ENCODE results near the gene KRT6C. TPM values are rescaled to one million over a fixed set of nuclear protein-coding genes. Genes with fewer than 3 reads are reported as not detected.

The KRT6C gene
- total RNA-seq, 2 experiments from 2014 or later: not detected

DNA sequence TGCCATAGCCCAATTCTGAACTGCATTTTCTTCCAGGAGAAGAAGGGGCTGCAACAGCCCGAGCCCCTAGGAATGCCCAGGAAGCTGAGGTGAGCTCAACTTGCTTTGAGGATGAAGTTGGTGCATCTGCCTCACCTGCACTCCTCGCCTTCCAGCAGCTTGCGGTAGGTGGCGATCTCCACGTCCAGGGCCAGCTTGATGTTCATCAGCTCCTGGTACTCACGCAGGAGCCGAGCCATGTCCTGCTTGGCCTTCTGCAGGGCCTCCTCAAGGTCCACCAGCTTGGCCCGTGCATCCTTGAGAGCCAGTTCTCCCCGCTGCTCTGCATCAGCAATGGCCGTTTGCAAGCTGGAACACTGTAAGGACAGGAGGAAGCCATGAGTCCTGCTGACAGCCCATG is 45.5 kb downstream of the KRT6C start:
- peaks cover 35% of the 10 kb centered on the region for H3K27me3 Mint-ChIP-seq
- H3K9me3 Mint-ChIP-seq (ENCODE audit: low read depth): no peaks in the 10 kb centered on the region
- H3K36me3 Mint-ChIP-seq: no peaks in the 10 kb centered on the region
- CTCF ChIA-PET: interaction anchor here (1.3 to 1.5 kb wide), 2 partner anchors 32 to 78 kb away, joined by 3 read pairs; no protein-coding TSS in a partner anchor
- H3K4me3 Mint-ChIP-seq: no peak overlapping the region
- ATAC-seq: no peak
- no peak for DNase-seq
- no peaks in the 10 kb centered on the region for H3K4me1 Mint-ChIP-seq
- H3K27ac Mint-ChIP-seq: no peak overlapping the region

DNA sequence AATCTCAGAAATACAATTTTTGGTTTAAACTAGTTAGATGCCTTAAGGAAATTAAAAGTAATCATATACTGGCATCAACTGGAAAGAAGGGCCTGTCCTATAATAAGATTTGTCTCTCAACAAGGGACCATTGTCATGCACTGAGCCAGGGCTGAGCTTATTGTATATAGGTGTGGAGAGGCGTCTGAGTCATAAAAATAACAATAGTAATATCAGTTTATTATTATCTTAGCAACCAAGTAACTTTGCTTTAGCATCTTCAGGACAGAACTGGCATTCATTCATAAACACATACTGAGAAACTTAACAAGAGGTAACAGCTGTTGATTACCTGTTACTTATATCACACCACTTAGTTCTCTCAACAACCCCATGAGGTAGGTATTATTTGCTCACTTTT is 46.5 kb downstream of the KRT6C start:
- Mint-ChIP-seq H3K36me3 (no peaks in the 10 kb centered on the region), H3K4me3 (no peak overlapping the region), H3K27me3 (peaks cover 34% of the 10 kb centered on the region), H3K27ac (no peak overlapping the region), H3K9me3 (ENCODE audit: low read depth) (no peaks in the 10 kb centered on the region), H3K4me1 (no peaks in the 10 kb centered on the region)
- DNase-seq (no peak), ATAC-seq (no peak)
- CTCF ChIA-PET: interaction anchor here (1.5 kb wide), 1 partner anchor 31 kb away, joined by 3 read pairs; no protein-coding TSS in a partner anchor

DNA sequence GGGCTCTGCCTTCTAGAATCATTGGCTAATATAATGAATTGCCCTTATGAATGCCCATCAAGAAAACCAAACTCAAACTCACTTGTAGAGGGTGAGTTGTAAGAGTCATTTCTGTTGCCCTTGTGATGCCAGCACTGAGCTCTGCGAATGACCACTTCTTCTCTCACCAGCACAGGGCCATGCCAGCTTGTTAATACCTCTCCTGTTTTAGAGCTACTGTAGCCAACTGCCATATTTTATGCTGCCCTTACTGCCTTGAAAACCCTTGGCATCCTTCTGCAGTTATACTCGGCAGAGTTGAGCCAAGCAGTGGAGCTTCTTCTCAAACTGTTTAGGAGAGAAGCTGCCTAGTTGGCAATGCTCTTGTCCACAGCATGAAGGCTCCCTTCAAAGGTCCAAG is 47.6 kb downstream of the KRT6C start:
- H3K36me3 Mint-ChIP-seq: no peaks in the 10 kb centered on the region
- H3K27me3 Mint-ChIP-seq: peaks cover 44% of the 10 kb centered on the region
- no peaks in the 10 kb centered on the region for H3K9me3 Mint-ChIP-seq (ENCODE audit: low read depth)
- no peak for DNase-seq
- CTCF ChIA-PET: no interaction called here
- no peak overlapping the region for H3K27ac Mint-ChIP-seq
- H3K4me1 Mint-ChIP-seq: no peaks in the 10 kb centered on the region
- H3K4me3 Mint-ChIP-seq: no peak overlapping the region
- ATAC-seq: no peak

DNA sequence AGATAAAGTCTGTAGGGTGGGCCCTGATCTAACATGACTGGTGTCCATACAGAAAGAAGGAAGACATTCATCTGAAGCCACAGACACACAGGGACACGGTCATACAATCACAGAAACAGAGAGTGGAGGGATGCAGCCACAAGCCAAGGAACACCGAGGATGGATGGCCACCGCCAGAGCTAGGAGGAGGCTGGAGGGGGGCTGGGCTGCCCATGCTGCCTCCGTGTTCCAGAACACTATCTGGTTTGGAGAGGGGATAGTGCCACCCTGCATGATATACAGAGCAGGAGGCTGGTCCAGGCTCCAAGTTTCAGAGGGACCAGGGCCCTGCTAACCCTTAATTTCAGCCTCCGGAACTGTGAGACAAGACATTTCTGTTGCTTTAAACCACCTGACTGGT is 48.1 kb downstream of the KRT6C start:
- CTCF ChIA-PET: no interaction called here
- no peaks in the 10 kb centered on the region for H3K4me1 Mint-ChIP-seq
- no peak overlapping the region for H3K27ac Mint-ChIP-seq
- no peaks in the 10 kb centered on the region for H3K9me3 Mint-ChIP-seq (ENCODE audit: low read depth)
- H3K27me3 Mint-ChIP-seq: peaks cover 45% of the 10 kb centered on the region
- DNase-seq (no peak), ATAC-seq (no peak)
- no peaks in the 10 kb centered on the region for H3K36me3 Mint-ChIP-seq
- H3K4me3 Mint-ChIP-seq: no peak overlapping the region

DNA sequence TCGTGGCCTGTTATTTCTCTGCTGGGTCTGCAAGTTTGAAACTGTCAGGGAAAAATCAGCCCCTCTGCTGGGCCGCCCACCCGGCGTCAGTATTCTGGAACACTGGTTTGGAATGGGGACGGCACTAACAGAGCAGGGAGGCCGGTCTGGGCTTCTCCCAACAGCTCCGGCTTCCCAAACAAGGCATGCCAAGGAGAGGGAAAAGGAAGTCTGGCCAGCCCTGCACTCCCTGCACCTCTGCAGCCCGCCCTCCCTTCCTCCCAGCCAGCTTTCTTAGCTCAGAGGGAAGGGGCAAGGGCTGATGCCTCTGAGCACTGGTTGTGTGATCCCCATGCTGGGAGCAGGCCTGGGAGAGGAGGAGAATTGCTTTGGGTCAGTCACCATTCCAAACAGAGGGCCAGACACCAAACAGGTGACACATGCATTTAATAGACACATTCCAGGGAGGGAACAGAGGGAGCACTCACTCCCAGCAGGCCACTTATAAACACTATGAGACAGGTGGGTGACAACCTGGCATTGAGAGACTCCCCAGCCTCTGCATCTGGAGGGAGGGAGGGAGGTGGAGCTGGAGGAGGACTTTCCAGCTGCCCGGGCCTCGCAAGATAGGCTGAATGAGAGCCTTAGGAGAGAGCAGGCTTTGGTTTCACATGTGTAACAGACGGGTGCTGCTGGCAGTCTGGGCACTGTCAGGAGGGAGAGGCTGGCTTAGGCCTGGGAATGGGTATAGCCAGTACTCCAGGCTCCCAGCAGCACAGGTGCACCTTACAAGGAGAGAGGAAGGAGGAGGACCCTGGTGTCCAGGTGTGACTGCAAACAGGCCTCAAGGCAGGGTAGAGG is 49.7 kb downstream of the KRT6C start:
- ATAC-seq (no peak), DNase-seq (no peak)
- CTCF ChIA-PET: no interaction called here
- no peaks in the 10 kb centered on the region for H3K9me3 Mint-ChIP-seq (ENCODE audit: low read depth)
- H3K27me3 Mint-ChIP-seq: peaks cover 41% of the 10 kb centered on the region
- no peak overlapping the region for H3K4me3 Mint-ChIP-seq
- H3K4me1 Mint-ChIP-seq: no peaks in the 10 kb centered on the region
- H3K36me3 Mint-ChIP-seq: no peaks in the 10 kb centered on the region
- H3K27ac Mint-ChIP-seq: no peak overlapping the region

DNA sequence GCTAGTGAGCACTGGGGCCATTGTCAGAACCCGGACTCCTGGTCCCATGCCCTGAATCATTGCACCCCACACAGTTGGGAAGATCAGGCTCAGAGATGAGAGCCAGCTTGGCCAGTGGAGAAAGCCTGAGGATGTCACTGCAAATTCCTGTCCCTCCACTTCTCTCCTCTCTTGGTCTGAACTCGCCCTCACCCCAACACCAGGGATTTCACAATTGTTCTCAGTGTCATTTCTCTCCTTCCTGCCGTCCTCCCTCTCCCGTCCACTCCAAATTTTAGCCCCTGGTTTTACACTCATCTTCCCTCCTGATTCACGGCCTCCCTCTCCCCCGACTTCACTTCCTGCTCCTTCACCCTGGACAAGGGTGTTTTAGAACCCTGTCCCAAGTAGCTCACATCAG is 50.6 kb downstream of the KRT6C start:
- Mint-ChIP-seq H3K27me3 (peaks cover 35% of the 10 kb centered on the region), H3K9me3 (ENCODE audit: low read depth) (no peaks in the 10 kb centered on the region), H3K4me1 (no peaks in the 10 kb centered on the region), H3K36me3 (no peaks in the 10 kb centered on the region), H3K4me3 (no peak overlapping the region), H3K27ac (no peak overlapping the region)
- DNase-seq: no peak
- ATAC-seq: no peak
- CTCF ChIA-PET: interaction anchor here (0.8 kb wide), 1 partner anchor 457 kb away, joined by 3 read pairs; no protein-coding TSS in a partner anchor

DNA sequence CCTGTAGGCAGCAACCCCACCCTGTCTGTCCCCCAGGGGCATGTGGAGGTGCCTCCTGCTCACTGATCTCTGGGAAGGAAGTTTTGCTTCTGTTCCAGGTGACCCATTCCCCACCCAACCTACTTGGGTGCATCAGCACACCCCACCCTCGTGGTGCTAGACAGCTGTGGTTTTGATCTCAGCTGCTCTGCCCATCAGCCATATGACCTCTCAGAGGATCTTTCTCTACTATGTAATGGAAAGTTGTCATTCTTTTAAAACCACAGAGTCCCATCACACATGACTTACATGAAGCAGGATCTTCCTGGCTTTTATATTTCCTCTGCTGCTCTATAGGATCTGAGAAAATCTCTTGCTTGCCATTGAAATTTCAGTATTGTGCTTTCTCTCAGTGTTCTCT is 53.9 kb downstream of the KRT6C start:
- H3K27ac Mint-ChIP-seq: no peak overlapping the region
- H3K4me1 Mint-ChIP-seq: peaks cover 4% of the 10 kb centered on the region
- DNase-seq (no peak), ATAC-seq (no peak)
- no peaks in the 10 kb centered on the region for H3K9me3 Mint-ChIP-seq (ENCODE audit: low read depth)
- H3K27me3 Mint-ChIP-seq: peaks cover 23% of the 10 kb centered on the region
- H3K4me3 Mint-ChIP-seq: no peak overlapping the region
- CTCF ChIA-PET: no interaction called here
- H3K36me3 Mint-ChIP-seq: no peaks in the 10 kb centered on the region

DNA sequence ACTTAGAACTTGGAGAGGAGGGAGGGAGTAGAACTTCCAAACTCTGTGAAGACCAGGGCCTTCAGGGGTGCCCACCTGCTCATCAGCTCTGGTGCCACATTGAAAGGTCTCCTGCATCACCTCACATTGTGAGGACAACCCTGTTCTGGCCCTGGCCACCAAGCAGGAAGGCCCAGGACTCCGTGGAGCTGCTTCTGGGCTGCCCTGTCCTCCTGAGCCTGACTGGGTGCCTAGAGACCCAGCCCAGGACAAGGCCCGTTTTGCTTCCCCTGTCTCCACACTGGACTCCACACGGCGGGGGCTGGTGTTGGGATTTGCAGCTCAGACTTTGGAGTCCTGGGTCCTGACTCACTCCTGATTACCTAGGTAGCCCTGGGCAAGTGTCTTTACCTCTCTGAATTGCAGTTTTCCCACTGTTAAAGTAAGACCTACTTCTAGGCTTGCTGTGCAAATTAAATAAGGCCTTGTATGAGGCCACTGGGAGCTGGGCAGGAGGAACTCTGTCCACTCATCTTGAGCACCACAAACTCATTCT is 55.0 kb downstream of the KRT6C start:
- H3K9me3 Mint-ChIP-seq (ENCODE audit: low read depth): no peaks in the 10 kb centered on the region
- no peak for DNase-seq
- no peaks in the 10 kb centered on the region for H3K36me3 Mint-ChIP-seq
- peaks cover 23% of the 10 kb centered on the region for H3K27me3 Mint-ChIP-seq
- CTCF ChIA-PET: interaction anchor here (0.7 kb wide), 1 partner anchor 165 kb away, joined by 6 read pairs; no protein-coding TSS in a partner anchor
- H3K27ac Mint-ChIP-seq: no peak overlapping the region
- H3K4me3 Mint-ChIP-seq: no peak overlapping the region
- H3K4me1 Mint-ChIP-seq: peaks cover 4% of the 10 kb centered on the region
- ATAC-seq: no peak

Other genes with a start within 250 kb of the KRT6C start
- gene KRT7, start 240.6 kb downstream of the KRT6C start, total RNA-seq: 10 to 100 TPM in 1 of 2 experiments, 1 to 10 TPM in 1; 4.7 to 18.3 TPM
- gene KRT86, start 199.2 kb downstream of the KRT6C start, total RNA-seq: 1 to 10 TPM in 1 of 2 experiments, under 1 TPM in 1; 0.18 to 1.2 TPM
- under 1 TPM in 1 of 2 experiments, not detected in 1; 0.30 TPM for gene KRT81, start 182.3 kb downstream of the KRT6C start, total RNA-seq
- not detected for gene KRT83, start 152.4 kb downstream of the KRT6C start, total RNA-seq
- gene KRT85, start 106.3 kb downstream of the KRT6C start, total RNA-seq: not detected
- not detected for gene KRT84, start 88.2 kb downstream of the KRT6C start, total RNA-seq
- gene KRT82, start 67.5 kb downstream of the KRT6C start, total RNA-seq: not detected
- gene KRT75, start 39.4 kb downstream of the KRT6C start, total RNA-seq: not detected
- gene KRT6B, start 21.7 kb downstream of the KRT6C start, total RNA-seq: not detected
- gene KRT6A, start 19.5 kb upstream of the KRT6C start, total RNA-seq: not detected
- not detected for gene KRT5, start 46.6 kb upstream of the KRT6C start, total RNA-seq
- gene KRT71, start 79.3 kb upstream of the KRT6C start, total RNA-seq: not detected
- not detected for gene KRT74, start 100.0 kb upstream of the KRT6C start, total RNA-seq
- under 1 TPM in 1 of 2 experiments, not detected in 1; 0.15 TPM for gene KRT72, start 127.7 kb upstream of the KRT6C start, total RNA-seq
- gene KRT73, start 144.8 kb upstream of the KRT6C start, total RNA-seq: not detected
- gene KRT2, start 178.4 kb upstream of the KRT6C start, total RNA-seq: not detected
- not detected for gene KRT1, start 206.6 kb upstream of the KRT6C start, total RNA-seq
- not detected for gene KRT77, start 229.7 kb upstream of the KRT6C start, total RNA-seq